ENCODE results near the gene CRYBG3. TPM values are rescaled to one million over a fixed set of nuclear protein-coding genes. Genes with fewer than 3 reads are reported as not detected.

CRYBG3 gene
- total RNA-seq, result 10 to 100 TPM; 13.6 to 71.6 (median 14.5) TPM
- long read RNA-seq, donor 1, partial matches to known transcripts, result 14 of 19 reads
- long read RNA-seq, donor 1, other reads (novel, unspliced or antisense), result 5 of 19 reads
- long read RNA-seq, donor 2, partial matches to known transcripts, result 7 of 9 reads
- long read RNA-seq, donor 2, other reads (novel, unspliced or antisense), result 2 of 9 reads

- TF ChIP-seq CTCF (IDR thresholded peaks at IDR 0.05), result no peak
- Histone ChIP-seq H3K9me3 (no peaks in the 10 kb centered on the region), H3K4me3 (peak within 1 kb of the TSS; percentile 63), H3K36me3 (ENCODE audit: low read depth) (no peaks in the 10 kb centered on the region), H3K4me1 (ENCODE audit: low read depth) (peaks cover 5% of the 10 kb centered on the region)
- ATAC-seq (peak; percentile 99), DNase-seq (peak; percentile 84 to 91 (median 89))
- intact Hi-C loops (cut with DNase I, micrococcal nuclease), result no loop called here
These were observed at the start of gene CRYBG3 for GRCh38 chr3:97821774-97822358. Gene CRYBG3 (plus strand): TSS chr3:97822011. CDS start chr3:97822207, 196 bp downstream.

- no peak for DNase-seq
- ATAC-seq, result no peak
- Histone ChIP-seq H3K9me3 (no peaks in the 10 kb centered on the region), H3K4me3 (no peak overlapping the region), H3K4me1 (ENCODE audit: low read depth) (no peaks in the 10 kb centered on the region), H3K36me3 (ENCODE audit: low read depth) (no peaks in the 10 kb centered on the region)
- no peak for TF ChIP-seq CTCF (IDR thresholded peaks at IDR 0.05)
- intact Hi-C loops (cut with DNase I, micrococcal nuclease), result no loop called here
These were observed 48.9 kb upstream of the CRYBG3 start for GRCh38 chr3:97772926-97773325.

- Histone ChIP-seq H3K4me1 (ENCODE audit: low read depth) (no peaks in the 10 kb centered on the region), H3K9me3 (no peaks in the 10 kb centered on the region), H3K36me3 (ENCODE audit: low read depth) (no peaks in the 10 kb centered on the region), H3K4me3 (no peak overlapping the region)
- TF ChIP-seq CTCF (IDR thresholded peaks at IDR 0.05), result no peak
- no peak for ATAC-seq
- intact Hi-C loops (cut with DNase I, micrococcal nuclease), result no loop called here
- DNase-seq, result no peak
These were observed 43.7 kb upstream of the CRYBG3 start for GRCh38 chr3:97778152-97778551.

- no peak for TF ChIP-seq CTCF (IDR thresholded peaks at IDR 0.05)
- Histone ChIP-seq H3K4me3 (no peak overlapping the region), H3K4me1 (ENCODE audit: low read depth) (peaks cover 3% of the 10 kb centered on the region), H3K36me3 (ENCODE audit: low read depth) (no peaks in the 10 kb centered on the region), H3K9me3 (no peaks in the 10 kb centered on the region)
- DNase-seq (peak in 1 of 3 donors; percentile 51), ATAC-seq (peak; percentile 56)
- intact Hi-C loops (cut with DNase I, micrococcal nuclease), result loop anchor here (2.0 to 5.0 kb wide), 2 partner anchors 229 kb away; no protein-coding TSS in a partner anchor
These were observed 28.3 kb upstream of the CRYBG3 start for GRCh38 chr3:97793420-97794019.

GRCh38 chr3:97795951-97796350, 25.9 kb upstream of the CRYBG3 start:
- Histone ChIP-seq H3K36me3 (ENCODE audit: low read depth) (no peaks in the 10 kb centered on the region), H3K4me1 (ENCODE audit: low read depth) (peaks cover 3% of the 10 kb centered on the region), H3K4me3 (no peak overlapping the region), H3K9me3 (no peaks in the 10 kb centered on the region)
- intact Hi-C loops (cut with DNase I, micrococcal nuclease), result no loop called here
- no peak for ATAC-seq
- no peak for DNase-seq
- no peak for TF ChIP-seq CTCF (IDR thresholded peaks at IDR 0.05)
